Loucy (cell line): ENCODE measurements around the gene SLF2.

Experiments
- EZH2phosphoT487 ChIP-seq: fragments of 200-600 bp; IDR thresholded peaks from 2 replicates; pipeline ENCODE4 v1.6.1; 2018; ENCODE audit warnings: antibody characterized with exemption, mild to moderate bottlenecking, moderate library complexity, borderline replicate concordance
- TF ChIP-seq, protein P1 (sequence below): fragments of 200-600 bp; sonication (generic); conservative IDR thresholded peaks from 2 replicates; pipeline ENCODE4 v1.5.1; 2014; ENCODE audit warnings: mild to moderate bottlenecking, antibody characterized with exemption, low read length

DNA sequence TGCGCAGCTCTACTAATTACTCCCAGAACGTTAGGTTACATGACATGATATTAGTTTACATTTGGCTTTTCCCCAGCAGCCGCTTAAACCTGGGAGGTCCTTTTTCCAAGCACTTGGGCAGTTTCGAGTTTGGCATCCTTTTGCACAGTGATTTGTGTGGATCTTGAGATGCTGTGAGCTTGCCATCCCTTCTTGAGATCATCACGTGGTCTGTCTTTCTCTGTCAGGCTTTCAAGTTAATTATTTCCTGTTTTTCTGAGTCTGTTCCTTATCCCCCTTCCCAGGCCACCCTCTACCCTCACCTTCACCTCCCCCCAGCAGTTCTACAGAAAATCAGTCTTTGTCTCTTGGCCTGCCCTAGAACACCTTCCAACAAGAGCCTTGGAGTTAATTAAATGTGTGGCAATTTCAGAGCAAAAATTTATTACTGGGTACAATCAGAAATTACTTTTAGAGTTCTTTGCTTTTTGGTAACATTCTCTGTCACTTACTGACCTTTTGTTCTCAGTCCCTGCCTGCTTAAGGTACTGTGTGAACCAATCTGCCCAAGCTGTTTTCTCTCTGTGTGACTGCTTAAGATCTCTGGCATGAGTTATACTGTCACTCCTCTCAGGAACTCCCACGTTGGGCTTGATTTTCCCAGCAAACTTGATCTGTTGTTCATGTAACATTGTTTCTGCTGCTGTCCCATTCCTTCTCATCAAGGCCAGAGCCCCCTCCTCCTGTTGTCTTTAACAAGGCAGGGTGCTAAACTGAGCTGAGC, 3.1 kb upstream of the SLF2 start:
- TF ChIP-seq, protein P1, sequence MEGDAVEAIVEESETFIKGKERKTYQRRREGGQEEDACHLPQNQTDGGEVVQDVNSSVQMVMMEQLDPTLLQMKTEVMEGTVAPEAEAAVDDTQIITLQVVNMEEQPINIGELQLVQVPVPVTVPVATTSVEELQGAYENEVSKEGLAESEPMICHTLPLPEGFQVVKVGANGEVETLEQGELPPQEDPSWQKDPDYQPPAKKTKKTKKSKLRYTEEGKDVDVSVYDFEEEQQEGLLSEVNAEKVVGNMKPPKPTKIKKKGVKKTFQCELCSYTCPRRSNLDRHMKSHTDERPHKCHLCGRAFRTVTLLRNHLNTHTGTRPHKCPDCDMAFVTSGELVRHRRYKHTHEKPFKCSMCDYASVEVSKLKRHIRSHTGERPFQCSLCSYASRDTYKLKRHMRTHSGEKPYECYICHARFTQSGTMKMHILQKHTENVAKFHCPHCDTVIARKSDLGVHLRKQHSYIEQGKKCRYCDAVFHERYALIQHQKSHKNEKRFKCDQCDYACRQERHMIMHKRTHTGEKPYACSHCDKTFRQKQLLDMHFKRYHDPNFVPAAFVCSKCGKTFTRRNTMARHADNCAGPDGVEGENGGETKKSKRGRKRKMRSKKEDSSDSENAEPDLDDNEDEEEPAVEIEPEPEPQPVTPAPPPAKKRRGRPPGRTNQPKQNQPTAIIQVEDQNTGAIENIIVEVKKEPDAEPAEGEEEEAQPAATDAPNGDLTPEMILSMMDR: no peak
- TF ChIP-seq EZH2phosphoT487: no peak
